HCT116 (cell line): ENCODE measurements around the gene EPG5.

Experiments used
- CEBPB ChIP-seq: IDR thresholded peaks from 2 replicates; pipeline ENCODE4 v1.6.1; 2012; ENCODE audit warnings: low read depth
- EZH2 ChIP-seq: fragments of 200-600 bp; sonication (generic); IDR thresholded peaks from 2 replicates; pipeline ENCODE4 v1.6.1; 2017; ENCODE audit warnings: antibody characterized with exemption, mixed run types
- RAD21 ChIP-seq: IDR thresholded peaks from 2 replicates; pipeline ENCODE4 v1.6.1; 2012; ENCODE audit warnings: low read depth, mild to moderate bottlenecking
- TF ChIP-seq, protein P1 (sequence below), 3 experiments: fragments of 200-600 bp in 1 of 3; sonication (generic) in 1 of 3; IDR thresholded peaks in 2 of 3; conservative IDR thresholded peaks in 1 of 3; 2 replicates each; pipeline ENCODE4 v1.5.1; 2012 to 2017; ENCODE audit warnings: low read depth in 2 of 3, low read length in 2 of 3, antibody characterized with exemption in 1 of 3, borderline replicate concordance in 1 of 3, control low read depth in 1 of 3, mild to moderate bottlenecking in 1 of 3, mixed read lengths in 1 of 3, mixed run types in 1 of 3, moderate library complexity in 1 of 3; ENCODE audit not compliant: insufficient read depth in 1 of 3

DNA sequence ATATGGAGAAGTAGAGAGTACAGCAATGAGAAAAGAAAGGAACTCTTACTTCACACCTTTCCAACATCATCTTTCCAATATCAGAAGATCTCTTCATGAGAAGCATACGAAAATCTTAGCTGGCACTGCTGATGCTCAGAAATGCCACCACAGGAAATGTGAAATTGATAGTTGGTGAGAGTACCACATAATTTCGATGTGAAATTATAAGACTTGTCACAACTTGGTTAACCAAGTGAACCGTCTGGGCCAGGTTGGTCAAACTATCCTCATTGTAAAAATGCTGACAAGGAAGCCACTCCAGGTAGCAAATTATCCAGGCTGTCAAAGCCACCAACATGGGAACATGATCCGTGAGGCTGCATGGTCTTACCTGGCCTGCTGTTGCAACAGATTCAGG, 66.5 kb downstream of the EPG5 start:
- TF ChIP-seq, protein P1, sequence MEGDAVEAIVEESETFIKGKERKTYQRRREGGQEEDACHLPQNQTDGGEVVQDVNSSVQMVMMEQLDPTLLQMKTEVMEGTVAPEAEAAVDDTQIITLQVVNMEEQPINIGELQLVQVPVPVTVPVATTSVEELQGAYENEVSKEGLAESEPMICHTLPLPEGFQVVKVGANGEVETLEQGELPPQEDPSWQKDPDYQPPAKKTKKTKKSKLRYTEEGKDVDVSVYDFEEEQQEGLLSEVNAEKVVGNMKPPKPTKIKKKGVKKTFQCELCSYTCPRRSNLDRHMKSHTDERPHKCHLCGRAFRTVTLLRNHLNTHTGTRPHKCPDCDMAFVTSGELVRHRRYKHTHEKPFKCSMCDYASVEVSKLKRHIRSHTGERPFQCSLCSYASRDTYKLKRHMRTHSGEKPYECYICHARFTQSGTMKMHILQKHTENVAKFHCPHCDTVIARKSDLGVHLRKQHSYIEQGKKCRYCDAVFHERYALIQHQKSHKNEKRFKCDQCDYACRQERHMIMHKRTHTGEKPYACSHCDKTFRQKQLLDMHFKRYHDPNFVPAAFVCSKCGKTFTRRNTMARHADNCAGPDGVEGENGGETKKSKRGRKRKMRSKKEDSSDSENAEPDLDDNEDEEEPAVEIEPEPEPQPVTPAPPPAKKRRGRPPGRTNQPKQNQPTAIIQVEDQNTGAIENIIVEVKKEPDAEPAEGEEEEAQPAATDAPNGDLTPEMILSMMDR (IDR thresholded peaks at IDR 0.05 in 2 of 3, conservative IDR thresholded peaks at IDR 0.05 in 1 of 3; ENCODE audit: borderline replicate concordance in 1 of 3, insufficient read depth in 1 of 3, low read depth in 2 of 3, low read length in 2 of 3): no peak
- TF ChIP-seq RAD21 (no peak), EZH2 (no peak), CEBPB (no peak)
